IPS-18c (cell line): ENCODE results near the gene PPA1.
A peak's percentile ranks its signal among the peaks of the same experiment; 100 is the strongest.
"Not testable (repeated sequence)": the region's sequence is repeated elsewhere in the genome, so short reads cannot be mapped to it uniquely, and the experiment has no call there.

Experiments
- H3K4me3 ChIP-seq: 2 replicates; pipeline ENCODE4 v1.7.0; 2013; ENCODE audit warnings: low read depth, mild to moderate bottlenecking, low read length, moderate library complexity; ENCODE audit not compliant: insufficient read depth
- H3K9me3 ChIP-seq: one replicate; pipeline ENCODE4 v1.6.1; 2013; ENCODE audit warnings: mild to moderate bottlenecking, low read length, moderate library complexity; ENCODE audit not compliant: control insufficient read depth, insufficient read depth

PPA1 gene

DNA sequence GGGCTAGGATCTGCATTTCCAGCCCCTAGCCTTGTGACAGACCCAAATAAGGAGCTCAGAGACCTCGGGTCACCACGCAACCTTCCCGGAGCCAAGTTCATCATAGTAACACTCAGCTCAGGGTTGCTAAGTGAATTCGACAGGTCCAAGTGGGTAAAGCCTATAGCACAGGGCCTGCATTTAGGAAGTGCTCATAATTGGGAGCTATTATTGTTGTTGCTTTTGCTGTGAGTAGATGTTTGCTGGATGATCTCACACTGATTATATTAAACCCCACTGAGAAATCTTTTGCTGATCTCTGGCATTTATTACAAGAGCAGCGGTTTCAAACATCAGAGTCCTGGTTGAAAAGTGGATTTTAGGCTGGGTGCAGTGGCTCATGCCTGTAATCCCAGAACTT is 42.6 kb downstream of the PPA1 start:
- Histone ChIP-seq H3K4me3 (no peak overlapping the region), H3K9me3 (no peaks in the 10 kb centered on the region)

DNA sequence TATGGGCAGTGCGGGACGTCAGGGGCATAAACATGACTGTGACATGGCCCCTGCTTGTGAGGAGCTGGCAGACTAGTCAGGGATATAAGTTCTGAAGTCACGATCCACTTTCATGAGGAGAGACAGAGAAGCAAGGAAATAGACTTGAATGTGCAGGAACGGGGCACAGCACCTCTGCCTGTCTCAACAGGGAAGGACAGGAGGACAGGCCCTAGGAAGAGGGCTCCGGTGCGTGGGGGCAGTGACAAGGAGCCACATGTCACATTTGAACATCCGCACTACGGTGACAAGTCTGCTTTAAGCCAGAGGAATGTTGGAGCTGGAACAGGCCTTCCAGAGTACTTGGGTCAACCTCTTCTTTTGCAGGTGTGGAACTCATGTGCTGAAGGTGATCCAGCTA is 43.1 kb downstream of the PPA1 start:
- H3K9me3 ChIP-seq: no peaks in the 10 kb centered on the region
- H3K4me3 ChIP-seq: no peak overlapping the region

DNA sequence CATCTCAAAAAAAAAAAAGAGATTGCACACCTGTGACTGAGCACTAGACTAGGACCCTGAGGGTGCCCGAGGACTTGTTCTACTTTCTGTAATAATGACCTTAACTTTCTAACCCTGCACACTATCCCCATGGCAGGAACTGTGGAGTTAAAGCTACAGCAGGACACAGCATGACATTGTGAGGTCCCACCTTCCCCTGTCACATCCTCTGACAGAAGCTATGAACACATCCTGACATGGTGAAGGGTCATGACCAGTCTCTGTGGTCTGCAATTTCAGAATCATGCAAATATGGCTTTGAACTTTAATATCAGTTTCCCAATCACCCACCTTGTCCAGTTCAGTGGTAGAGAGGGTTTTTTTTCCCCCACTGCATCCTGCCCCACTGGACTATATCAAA is 44.5 kb downstream of the PPA1 start:
- Histone ChIP-seq H3K4me3 (no peak overlapping the region), H3K9me3 (no peaks in the 10 kb centered on the region)

DNA sequence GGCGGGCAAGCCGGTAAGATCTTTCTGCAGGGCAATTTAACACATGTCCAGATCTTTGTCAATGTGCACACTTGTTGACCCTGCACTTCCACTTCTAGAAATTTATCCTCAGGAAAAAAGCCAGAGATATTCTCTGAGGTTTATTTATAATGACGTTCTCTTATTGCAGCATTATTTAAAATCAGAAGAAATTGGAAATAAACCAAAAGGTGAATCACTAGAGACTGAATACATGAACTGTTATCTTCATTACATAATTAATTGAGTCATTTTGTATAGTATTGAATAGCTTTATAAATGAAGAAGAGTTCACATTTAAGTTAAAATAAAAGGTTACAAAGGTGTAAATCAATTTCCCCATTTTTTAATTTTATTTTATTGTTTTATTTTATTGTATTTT is 46.7 kb downstream of the PPA1 start:
- no peak overlapping the region for H3K4me3 ChIP-seq
- no peaks in the 10 kb centered on the region for H3K9me3 ChIP-seq

DNA sequence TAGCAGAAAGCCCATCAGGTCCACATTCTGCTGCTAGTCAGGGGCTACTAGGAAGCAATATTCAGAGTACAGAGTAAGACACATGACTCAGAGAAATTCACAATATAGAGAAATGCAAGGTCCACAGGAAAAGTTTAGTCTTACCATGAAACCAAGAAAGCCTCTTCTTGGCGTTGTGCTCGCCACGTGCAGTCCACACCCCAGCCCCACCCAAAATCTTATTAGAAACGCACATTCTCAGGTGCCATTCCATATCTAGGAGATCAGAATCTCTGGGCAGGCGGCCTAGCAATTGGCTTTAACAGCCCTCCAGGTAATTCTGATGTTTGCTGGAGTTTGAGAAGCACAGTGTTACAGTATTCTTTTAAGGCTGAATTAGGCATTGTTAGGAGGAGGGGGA is 47.1 kb downstream of the PPA1 start:
- no peaks in the 10 kb centered on the region for H3K9me3 ChIP-seq
- no peak overlapping the region for H3K4me3 ChIP-seq

DNA sequence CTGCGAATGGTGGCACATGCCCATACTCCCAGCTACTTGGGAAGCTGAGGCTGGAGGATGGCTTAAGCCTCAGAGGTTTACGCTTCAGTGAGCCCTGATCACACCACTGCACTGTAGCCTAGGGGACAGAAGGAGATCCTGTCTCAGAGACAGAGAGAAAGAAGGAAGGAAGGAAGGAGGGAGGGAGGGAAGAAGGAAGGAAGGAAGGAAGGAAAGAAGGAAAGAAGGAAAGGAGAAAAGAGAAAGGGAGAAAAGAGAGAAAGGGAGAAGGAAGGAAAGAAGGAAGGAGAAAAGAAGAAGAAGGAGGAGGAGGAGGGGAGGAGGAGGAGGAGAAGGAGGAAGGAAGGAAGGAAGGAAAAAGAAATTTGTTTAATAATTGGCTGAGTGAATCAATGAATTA is 49.9 kb downstream of the PPA1 start:
- Histone ChIP-seq H3K4me3 (no peak overlapping the region), H3K9me3 (peaks cover under 1% of the 10 kb centered on the region)

DNA sequence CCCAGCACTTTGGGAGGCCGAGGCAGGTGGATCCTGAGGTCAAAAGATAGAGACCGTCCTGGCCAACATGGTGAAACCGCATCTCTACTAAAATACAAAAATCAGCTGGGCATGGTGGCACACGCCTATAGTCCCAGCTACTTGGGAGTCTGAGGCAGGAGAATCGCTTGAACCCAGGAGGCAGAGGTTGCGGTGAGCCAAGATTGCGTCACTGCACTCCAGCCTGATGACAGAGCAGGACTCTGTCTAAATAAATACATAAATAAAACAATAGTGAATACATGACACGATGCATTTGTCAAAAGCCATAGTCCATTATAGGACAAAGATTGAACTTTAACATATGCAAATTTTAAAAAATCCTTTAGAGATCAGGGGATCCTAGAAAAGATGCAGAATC is 54.0 kb downstream of the PPA1 start:
- not testable (repeated sequence) for H3K4me3 ChIP-seq, H3K9me3 ChIP-seq

DNA sequence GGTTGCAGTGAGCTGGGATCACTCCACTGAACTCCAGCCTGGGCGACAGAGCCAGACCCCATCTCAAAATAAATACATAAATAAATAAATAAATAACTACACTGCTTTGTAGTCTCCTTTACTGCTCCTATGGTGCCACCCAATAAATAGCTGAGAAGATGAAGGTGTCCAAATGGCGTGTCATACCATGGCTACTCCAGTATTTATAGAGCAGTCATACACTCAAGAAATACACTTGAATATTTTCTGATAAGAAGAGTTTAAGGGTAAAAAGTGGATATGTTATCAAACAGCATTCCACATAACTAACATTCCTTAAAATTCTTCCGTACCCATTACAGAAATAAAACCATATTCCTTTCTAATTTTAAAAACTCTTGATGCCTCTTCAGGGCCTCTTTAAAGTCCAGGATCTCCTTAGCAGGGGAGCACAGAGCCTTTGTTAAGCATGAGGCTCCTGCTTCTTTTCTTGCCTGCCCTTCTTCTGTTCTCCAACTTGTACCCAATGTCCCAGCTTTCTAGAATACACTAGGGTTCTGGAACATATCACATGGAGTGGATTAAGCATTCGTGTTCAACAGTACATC is 55.0 kb downstream of the PPA1 start:
- H3K4me3 ChIP-seq: no peak overlapping the region
- H3K9me3 ChIP-seq: peaks cover 2% of the 10 kb centered on the region

DNA sequence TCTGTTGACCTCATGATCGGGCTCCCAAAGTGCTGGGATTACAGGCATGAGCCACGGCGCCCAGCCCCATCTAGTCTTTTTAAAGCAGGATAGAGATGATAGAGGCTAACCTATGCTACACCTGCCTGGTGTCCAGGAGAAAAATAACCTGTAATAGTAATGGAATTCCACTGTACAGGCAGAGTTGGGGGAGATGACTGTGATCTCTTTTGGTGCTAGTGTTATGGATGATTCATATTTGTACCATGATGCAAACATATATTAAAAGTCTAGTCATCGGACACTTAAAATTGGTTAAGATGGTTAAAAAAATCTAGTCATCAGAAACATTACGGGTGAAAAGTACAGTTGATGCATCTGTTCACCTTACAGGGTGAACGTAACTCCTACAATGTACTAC is 56.8 kb downstream of the PPA1 start:
- H3K9me3 ChIP-seq: peaks cover 2% of the 10 kb centered on the region

DNA sequence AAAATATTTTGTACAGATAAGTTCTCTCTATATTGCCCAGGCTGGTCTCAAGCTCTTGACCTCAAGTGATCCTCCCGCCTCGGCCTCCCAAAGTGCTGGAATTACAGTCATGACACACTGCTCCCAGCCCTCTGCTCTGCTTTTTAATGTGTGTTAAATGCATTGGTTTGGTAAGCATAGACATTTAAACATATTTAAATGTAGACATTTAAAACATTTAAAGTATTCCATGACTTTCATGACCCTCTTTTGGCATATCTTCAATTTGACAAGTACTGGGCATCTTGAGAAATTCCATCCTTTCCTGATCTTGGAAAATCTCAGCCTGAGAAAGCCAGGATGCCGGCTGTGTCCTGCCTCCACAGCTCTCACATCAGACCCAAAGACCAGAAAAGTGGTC is 57.7 kb downstream of the PPA1 start:
- peaks cover 2% of the 10 kb centered on the region for H3K9me3 ChIP-seq
- no peak overlapping the region for H3K4me3 ChIP-seq

More for the DNA sequence above, 56.8 kb downstream of the PPA1 start:
- no peak overlapping the region for H3K4me3 ChIP-seq

DNA sequence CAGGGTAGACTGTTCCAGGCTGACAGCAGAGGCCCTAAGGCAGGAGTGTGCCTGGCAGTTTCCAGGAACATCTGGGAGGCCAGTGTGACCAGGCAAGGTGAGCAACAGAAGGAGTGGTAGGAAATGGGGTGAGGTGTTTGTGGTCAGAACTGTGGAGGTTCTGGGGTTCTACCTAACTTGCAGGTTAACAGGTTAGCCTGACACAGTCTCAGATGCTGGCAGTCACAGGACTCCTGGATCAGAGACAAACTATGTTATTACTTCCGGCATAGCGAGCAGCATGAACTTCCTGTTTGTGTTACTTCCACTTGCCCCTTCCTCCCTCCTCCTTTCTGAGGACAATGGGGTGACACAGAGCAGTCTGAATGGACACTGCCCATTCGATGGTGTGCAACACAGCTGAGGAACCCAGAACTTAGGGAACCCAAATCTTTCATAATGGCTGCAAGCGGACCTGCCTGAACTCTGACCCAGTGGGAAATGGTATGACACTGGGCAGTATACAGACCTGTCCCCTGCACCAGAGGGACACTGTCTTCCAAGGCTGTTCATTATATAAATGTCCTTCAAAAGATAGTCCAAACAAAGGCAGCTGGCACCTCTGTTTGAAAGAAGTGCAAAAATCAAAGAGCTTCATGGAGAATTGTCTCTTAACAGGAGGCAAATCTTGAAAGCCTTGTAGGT is 59.0 kb downstream of the PPA1 start:
- Histone ChIP-seq H3K9me3 (peaks cover 2% of the 10 kb centered on the region), H3K4me3 (no peak overlapping the region)

DNA sequence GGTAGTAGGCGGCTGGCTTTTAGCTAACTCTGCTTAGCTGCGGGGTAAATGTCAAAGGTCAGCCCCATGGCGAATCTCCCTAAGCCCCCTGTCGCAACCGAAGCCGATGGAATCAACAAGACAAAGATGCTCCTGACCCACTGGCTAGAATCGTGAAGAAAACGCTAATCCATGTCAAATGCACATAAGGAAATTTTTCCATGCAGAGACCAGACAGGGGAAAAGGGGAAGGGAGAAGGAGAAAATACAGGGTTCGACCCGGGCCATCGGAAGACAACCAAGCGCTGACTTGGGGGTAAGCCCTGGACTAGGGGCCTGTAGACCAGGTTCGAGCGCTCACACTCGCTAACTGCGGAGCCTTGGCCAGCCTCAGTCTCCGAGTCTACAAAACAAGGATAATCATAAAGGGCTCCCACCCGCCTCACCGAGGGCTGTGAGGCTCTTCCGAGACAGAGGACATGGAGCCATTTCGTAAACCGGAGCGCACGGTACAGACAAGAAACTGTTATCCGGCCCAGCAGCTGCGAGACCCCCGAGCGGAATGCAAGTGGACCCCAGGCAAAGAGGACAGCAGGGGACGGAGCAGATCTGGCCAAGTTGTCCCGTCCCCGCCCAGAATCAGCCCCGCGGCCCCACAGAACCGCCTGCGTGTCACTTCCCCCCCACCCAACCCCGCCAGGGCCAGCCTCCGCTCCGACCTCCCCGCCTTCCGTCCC is 63.4 kb downstream of the PPA1 start:
- Histone ChIP-seq H3K9me3 (no peaks in the 10 kb centered on the region), H3K4me3 (peak overlapping the region; percentile 79)

DNA sequence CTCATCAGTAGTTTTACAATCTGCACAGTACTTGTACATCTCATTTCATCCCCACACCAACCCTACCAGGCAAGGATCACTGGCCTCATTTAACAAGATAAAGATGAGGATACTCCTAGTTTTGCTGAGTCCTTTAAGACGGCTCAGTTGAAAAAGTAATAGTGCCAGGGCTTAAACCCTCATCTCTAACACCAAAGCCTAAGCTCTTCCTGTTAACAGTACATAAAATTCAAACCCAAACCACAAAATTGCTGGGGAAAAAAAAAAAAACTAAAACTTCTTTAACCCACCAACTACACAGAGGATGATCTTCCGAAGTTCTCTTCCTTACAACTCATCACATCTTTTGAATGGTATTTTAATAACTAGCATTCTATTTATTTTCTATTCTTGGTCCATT is 64.2 kb downstream of the PPA1 start:
- Histone ChIP-seq H3K4me3 (peak overlapping the region; percentile 79; the same call in 1 of the 2 replicates), H3K9me3 (no peaks in the 10 kb centered on the region)

DNA sequence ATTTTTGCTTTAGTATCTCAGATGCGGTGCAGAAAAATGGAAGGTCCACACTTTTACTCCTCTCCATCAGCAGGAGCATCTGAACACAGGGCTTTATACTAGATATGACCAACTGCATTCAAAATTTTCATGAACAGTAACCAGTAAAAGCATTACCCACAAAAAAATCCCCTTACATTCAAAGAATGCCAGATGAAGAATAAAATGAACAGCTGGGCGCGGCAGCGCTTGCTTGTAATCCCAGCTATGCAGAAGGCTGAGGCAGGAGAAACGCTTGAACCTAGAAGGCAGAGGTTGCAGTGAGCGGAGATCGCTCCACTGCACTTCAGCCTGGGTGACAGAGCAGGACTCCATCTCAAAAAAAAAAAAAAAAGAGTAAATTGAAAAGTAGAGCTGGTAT is 66.0 kb downstream of the PPA1 start:
- Histone ChIP-seq H3K4me3 (no peak overlapping the region), H3K9me3 (no peaks in the 10 kb centered on the region)

DNA sequence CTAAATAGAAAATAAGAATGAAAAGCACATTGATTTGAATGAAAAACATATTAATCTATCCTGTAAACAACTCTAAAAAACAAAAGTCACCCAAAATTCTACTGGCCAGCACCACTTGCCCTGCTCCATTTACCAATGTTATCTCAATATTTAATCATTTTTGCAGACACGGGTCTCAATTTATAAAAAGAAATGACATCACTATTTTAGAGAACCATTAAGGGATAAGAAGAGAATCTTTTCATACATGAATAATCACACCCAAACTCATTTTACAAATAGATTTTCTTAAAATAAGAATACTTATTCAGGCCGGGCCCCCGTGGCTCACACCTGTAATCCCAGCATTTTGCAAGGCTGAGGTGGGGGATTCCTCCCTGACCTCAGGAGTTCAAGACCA is 66.8 kb downstream of the PPA1 start:
- Histone ChIP-seq H3K9me3 (no peaks in the 10 kb centered on the region), H3K4me3 (no peak overlapping the region)

DNA sequence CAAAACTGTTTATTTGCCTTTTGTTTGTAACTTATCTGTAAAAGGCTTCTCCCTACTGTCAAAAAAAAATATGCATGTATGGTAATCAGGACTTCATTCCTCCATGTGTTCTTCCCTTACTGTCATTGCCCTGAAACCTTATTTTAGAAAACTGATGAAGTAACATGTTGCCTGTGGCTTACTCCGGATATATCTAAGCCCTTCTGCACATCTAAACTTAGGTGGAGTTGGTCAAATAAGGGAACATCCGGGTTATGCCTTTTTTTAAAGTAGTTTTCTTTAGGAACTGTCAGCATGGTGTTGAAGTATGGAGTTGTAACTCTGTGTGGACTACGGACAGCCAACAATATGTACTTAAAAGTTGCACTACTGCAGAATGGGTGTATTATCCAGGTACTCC is 69.1 kb downstream of the PPA1 start:
- Histone ChIP-seq H3K4me3 (no peak overlapping the region), H3K9me3 (no peaks in the 10 kb centered on the region)

DNA sequence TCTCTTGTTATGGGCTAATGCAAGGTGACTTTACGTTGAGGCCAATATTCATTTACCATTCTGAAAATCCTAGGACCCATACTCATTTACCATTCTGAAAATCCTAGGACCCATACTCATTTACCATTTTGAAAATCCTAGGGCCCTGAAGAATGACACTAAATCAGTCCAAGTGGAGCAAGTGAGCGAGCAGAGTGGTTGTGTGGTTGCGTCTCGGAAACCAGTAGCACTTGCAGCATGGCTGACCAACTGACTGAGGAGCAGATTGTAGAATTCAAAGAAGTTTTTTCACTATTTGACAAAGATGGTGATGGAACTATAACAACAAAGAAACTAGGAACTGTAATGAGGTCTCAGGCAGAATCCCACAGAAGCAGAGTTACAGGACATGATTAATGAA is 69.8 kb downstream of the PPA1 start:
- no peaks in the 10 kb centered on the region for H3K9me3 ChIP-seq
- H3K4me3 ChIP-seq: no peak overlapping the region

DNA sequence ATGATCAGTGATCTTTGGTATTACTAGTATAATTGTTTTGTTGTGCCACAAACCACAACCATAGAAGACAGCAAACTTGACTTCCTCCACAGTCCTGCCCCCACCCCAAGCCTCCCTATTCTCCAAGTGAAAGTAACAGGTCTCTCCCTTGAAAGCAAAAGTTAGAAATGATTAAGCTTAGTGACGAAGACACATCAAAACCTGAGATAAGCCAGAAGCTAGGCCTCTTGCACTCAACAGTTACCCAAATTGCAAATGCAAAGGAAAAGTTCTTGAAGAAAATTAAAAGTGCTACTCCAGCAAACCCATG is 70.4 kb downstream of the PPA1 start:
- Histone ChIP-seq H3K9me3 (no peaks in the 10 kb centered on the region), H3K4me3 (no peak overlapping the region)
